ENCODE measurements around the gene KCNJ5. TPM values are rescaled to one million over a fixed set of nuclear protein-coding genes. Genes with fewer than 3 reads are reported as not detected.

KCNJ5 gene
- total RNA-seq, 4 donors from 2014 or later, result 0.15 to 1.0 (median 0.59) TPM; not detected in 1

DNA sequence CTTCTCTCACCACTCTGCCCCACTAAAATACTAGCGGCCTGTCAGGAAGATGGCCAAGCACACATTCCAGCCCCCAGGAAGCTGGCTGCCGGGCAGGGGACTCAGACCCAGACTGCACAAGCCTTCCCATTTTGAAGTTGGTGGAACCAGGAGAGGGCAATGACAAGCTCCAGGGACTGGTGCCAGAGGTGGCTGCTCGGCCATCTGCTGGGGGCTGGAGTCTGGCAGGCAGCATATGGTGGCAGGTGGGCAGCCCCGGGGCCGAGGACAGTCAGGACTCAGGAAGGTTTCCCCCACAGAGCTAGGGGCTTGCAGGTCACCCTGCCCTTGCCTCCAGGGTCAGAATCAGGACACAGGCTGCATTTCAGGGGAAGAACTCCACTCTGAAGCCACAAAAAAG lies 22.6 kb downstream of the KCNJ5 start:
- intact Hi-C loops (cut with DNase I; ENCODE audit: low total_unique reads), result no loop called here
- no peak for DNase-seq (ENCODE audit: low spot score in 2 of 2)

DNA sequence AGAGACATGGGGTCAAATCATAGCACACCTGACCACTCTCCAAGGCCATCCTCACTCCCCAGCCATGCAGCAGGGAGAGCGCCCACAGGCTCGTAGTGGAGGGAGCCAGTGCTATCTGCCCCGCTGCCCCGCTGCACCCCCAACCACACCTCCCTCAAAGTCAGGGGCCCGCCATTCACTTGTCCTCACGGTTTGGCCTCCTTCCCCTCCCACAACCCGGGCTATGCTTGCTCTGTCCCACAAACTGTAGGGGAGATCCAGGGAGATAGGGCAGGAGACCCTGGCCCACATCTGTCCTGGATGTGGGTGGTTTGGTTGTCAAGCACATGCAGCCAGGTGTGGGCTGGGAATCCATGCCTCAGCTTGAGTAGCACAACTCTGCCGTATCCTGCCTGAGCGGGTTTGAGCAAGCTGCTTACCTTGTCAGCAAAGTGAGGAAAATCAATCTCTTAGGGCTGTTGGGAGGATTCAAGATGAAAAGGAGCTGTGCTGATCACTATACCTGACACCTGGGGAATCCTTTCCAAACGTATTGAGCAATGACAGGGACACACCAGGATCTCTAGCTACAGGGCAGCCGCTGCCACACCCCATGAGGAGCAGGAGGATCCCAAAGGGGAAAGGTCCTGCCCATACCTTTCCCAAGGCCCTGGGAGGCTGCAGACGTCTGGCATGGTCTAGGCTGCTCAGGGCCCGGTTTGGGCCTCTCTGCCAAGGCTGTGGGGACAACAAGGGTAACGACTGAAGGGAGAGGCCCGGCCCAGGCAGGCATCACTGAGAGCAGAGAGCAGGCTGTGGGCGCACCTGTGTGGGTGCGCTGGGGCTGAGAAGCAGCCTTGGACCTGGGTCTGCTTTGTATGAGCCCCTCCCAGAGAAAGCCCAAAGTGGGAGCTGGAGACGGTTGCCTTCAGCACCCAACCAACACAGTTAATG lies 23.3 kb downstream of the KCNJ5 start:
- intact Hi-C loops (cut with DNase I; ENCODE audit: low total_unique reads), result no loop called here
- TF ChIP-seq, protein P1, sequence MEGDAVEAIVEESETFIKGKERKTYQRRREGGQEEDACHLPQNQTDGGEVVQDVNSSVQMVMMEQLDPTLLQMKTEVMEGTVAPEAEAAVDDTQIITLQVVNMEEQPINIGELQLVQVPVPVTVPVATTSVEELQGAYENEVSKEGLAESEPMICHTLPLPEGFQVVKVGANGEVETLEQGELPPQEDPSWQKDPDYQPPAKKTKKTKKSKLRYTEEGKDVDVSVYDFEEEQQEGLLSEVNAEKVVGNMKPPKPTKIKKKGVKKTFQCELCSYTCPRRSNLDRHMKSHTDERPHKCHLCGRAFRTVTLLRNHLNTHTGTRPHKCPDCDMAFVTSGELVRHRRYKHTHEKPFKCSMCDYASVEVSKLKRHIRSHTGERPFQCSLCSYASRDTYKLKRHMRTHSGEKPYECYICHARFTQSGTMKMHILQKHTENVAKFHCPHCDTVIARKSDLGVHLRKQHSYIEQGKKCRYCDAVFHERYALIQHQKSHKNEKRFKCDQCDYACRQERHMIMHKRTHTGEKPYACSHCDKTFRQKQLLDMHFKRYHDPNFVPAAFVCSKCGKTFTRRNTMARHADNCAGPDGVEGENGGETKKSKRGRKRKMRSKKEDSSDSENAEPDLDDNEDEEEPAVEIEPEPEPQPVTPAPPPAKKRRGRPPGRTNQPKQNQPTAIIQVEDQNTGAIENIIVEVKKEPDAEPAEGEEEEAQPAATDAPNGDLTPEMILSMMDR (IDR thresholded peaks at IDR 0.05), result no peak
- no peak for TF ChIP-seq POLR2A (IDR thresholded peaks at IDR 0.05)
- whole genome bisulfite sequencing, 2 donors, result 55 to 59% methylated on average over 17 of the region's 18 CpGs
- DNase-seq (ENCODE audit: low spot score in 2 of 2), result no peak
- H3K4me3 ChIP-seq (ENCODE audit: low read depth, poor library complexity, severe bottlenecking), result no peak overlapping the region

More for the DNA sequence above, 22.6 kb downstream of the KCNJ5 start:
- H3K4me3 ChIP-seq (ENCODE audit: low read depth, poor library complexity, severe bottlenecking), result no peak overlapping the region
- TF ChIP-seq, protein P1 (IDR thresholded peaks at IDR 0.05), result no peak
- WGBS, 2 donors, result 68 to 80% methylated on average over 5 of the region's 5 CpGs

DNA sequence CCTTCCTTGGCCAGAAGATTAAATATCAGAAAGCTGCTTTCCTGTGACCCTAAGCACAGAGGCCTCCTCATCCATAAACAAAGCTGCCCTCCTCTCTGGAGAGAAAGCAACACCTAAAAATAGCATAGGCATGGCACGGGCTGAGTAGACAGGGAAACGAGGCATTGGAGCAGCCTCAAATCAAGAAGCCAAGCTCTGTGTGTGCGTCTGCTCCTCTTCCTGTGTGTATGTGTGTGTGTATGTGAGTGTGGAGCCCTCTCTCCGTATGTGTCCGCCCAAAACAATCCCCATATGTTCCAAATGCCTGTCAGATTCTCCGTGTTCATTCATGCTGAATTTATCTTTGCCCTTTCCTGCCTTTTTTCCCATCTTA lies 24.0 kb downstream of the KCNJ5 start:
- no peak overlapping the region for H3K4me3 ChIP-seq (ENCODE audit: low read depth, poor library complexity, severe bottlenecking)
- intact Hi-C loops (cut with DNase I; ENCODE audit: low total_unique reads), result no loop called here
- TF ChIP-seq, protein P1 (IDR thresholded peaks at IDR 0.05), result no peak
- no peak for DNase-seq (ENCODE audit: low spot score in 2 of 2)
- 22 to 45% methylated on average over 6 of the region's 6 CpGs for WGBS, 2 donors

DNA sequence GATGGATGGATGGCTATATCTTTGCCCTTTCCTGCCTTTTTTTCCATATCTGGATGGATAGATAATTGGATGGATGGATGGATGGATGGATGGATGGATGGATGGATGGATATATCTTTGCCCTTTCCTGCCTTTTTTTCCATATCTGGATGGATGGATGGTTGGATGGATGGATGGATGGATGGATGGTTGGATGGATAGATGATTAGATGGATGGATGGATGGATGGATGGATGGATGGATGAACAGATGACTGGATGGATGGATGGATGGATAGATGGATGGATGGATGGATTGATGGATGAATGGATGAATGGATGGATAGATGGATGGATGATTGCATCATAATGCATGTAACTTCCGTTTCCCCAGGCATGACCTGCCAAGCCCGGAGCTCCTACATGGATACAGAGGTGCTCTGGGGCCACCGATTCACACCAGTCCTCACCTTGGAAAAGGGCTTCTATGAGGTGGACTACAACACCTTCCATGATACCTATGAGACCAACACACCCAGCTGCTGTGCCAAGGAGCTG lies 24.9 kb downstream of the KCNJ5 start:
- TF ChIP-seq POLR2A (IDR thresholded peaks at IDR 0.05), result no peak
- TF ChIP-seq, protein P1 (IDR thresholded peaks at IDR 0.05), result no peak
- H3K4me3 ChIP-seq (ENCODE audit: low read depth, poor library complexity, severe bottlenecking), result no peak overlapping the region
- intact Hi-C loops (cut with DNase I; ENCODE audit: low total_unique reads), result no loop called here
- 67 to 75% methylated on average over 3 of the region's 3 CpGs for WGBS, 2 donors
- DNase-seq (ENCODE audit: low spot score in 2 of 2), result no peak

DNA sequence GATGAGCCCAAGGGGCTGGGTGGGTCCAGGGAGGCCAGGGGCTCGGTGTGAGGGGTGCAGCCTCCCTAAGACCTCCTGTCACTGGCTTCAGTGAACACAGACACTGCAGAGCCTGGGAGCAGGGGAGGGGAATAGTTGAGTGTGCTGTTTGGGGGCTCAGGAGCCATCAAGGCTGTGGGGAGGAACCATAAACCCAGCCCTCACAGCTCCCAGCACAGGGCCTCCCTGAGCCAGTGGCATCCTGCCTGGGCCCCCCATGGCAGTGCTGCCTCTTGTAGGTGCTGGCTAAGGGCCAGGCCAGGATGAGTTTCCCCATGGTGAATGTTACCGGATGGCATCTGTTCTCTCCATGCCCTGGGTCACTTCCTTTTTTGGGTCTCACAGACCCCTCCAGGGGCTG lies 25.5 kb downstream of the KCNJ5 start:
- H3K4me3 ChIP-seq (ENCODE audit: low read depth, poor library complexity, severe bottlenecking), result no peak overlapping the region
- TF ChIP-seq POLR2A (IDR thresholded peaks at IDR 0.05), result no peak
- TF ChIP-seq, protein P1 (IDR thresholded peaks at IDR 0.05), result no peak
- no peak for DNase-seq (ENCODE audit: low spot score in 2 of 2)
- WGBS, 2 donors, result 81 to 85% methylated on average over 2 of the region's 2 CpGs
- intact Hi-C loops (cut with DNase I; ENCODE audit: low total_unique reads), result no loop called here
